GM12892 (cell line): Measurements from ENCODE around the gene PTPRN2.

Experiments used
- POLR2A ChIP-seq: IDR thresholded peaks from 2 replicates; pipeline ENCODE4 v1.6.1; 2011; ENCODE audit warnings: low read depth, low read length, control low read depth
- POLR2AphosphoS5 ChIP-seq: IDR thresholded peaks from 2 replicates; pipeline ENCODE4 v1.6.1; 2011; ENCODE audit warnings: low read depth, low read length, control low read depth
- TAF1 ChIP-seq: IDR thresholded peaks from 2 replicates; pipeline ENCODE4 v1.6.1; 2011; ENCODE audit warnings: low read depth, mild to moderate bottlenecking, control low read depth, low read length, borderline replicate concordance

DNA sequence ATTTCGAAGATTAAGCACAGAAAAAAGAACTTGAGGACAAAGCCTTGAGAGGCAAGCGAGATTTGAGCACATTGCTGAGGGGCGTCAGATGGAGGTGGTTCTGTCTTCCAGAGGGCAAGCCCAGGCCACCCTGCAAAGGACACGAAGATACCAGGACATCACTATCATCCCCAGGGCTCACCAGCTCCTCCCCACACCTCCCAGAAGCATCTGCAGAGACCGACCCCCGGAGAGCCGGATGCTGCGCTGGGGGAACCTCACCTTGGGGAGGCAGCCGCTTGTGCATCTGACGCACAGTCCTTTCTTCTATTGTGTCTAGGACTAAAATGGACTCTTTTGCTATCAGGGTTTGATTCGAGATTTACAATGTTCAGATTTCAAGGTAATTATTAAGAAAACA, 991.2 kb downstream of the PTPRN2 start:
- no peak for TF ChIP-seq POLR2AphosphoS5
- TF ChIP-seq POLR2A: no peak
- TF ChIP-seq TAF1: no peak
